HG03095 (cell line): ENCODE measurements around the gene NAA16.
"Not testable (repeated sequence)": the region's sequence is repeated elsewhere in the genome, so short reads cannot be mapped to it uniquely, and the experiment has no call there.

ENCODE experiments used
- ATAC-seq: cut with Tn5 transposase; IDR thresholded peaks from one replicate; pipeline ENCODE4 v1.9.1; 2021; ENCODE audit warnings: moderate library complexity; ENCODE audit not compliant: unreplicated experiment

The NAA16 gene

GRCh38 chr13:41403983-41404382 is 92.9 kb downstream of the NAA16 start:
- no peak for ATAC-seq

DNA sequence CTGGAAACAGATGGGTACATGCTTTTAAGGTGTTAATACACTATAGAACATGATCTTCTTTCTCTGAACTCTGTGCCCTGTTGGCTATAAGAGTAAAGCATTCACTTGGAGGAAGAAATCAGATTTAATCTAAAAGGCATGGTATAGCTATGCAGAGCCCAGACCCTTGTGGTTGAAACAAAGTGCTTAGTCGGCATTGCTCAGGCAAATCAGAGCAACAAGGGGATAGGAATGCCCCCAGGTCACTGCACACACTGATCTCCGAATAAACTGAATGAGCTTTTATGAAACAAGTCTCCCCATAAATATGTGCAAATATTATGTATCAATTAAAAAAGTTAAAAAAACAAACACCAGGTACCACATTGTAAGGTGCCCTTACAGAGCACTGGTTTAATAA is 94.3 kb downstream of the NAA16 start:
- no peak for ATAC-seq

GRCh38 chr13:41407380-41407779 is 96.3 kb downstream of the NAA16 start:
- no peak for ATAC-seq

DNA sequence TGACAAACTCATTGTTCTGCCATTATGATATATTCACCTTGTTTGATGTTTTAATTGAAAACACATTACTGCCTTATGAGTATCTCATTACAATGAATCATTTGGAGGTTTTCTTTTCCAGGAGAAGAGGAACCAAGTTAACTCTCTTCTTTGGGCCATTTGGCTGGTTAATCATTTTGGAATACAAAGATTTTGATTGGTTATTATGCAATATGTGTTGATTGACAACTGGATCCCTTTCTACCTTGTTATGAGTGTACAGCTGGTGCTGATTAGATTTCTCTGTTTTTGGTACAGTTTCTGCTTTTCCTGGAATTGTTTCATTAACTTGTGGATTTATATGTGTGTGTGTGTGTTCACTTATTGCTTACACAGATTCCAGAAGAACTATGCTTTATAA is 97.1 kb downstream of the NAA16 start:
- ATAC-seq = no peak

DNA sequence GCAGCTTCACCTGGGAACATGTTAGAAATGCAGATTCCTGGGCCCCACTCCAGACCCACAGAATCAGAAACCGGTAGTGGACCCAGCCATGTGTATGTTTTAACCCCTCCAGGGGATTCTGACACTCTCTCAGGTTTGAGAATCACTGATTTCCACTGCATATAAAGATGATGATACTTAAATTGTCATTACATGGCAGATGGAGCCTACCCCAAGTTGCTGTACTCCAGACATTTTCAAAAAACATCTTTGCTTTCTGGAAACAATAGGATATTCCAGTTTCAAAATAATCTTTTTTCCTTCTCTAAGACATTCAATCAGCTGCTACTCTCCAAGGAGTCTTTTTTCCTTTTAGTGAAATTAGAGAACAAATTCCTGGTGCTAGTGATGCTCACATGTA is 97.7 kb downstream of the NAA16 start:
- no peak for ATAC-seq

DNA sequence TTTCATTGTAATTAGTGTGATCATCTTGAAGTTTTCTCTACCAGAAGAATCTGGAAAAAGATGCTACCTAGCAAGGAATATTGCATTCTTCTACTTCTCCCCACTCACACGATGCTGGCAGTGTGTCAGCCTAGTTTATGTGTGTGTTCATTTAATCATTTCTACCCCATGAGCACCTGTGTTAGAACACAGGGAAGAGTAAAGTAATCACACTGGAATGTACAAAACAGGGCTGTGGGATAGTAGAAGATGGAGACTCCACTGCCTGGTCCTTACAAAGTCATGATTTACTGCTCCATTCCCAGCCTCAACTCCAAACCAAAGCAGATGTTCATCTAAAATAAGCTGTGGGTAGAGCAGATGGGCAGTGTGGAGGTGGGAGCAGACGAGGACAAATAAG is 98.5 kb downstream of the NAA16 start:
- ATAC-seq = no peak

- ATAC-seq = no peak
Observed at GRCh38 chr13:41411060-41411459, 100.0 kb downstream of the NAA16 start.

- no peak for ATAC-seq
Observed at GRCh38 chr13:41411522-41411921, 100.5 kb downstream of the NAA16 start.

GRCh38 chr13:41413872-41414271 is 102.8 kb downstream of the NAA16 start:
- ATAC-seq = no peak

DNA sequence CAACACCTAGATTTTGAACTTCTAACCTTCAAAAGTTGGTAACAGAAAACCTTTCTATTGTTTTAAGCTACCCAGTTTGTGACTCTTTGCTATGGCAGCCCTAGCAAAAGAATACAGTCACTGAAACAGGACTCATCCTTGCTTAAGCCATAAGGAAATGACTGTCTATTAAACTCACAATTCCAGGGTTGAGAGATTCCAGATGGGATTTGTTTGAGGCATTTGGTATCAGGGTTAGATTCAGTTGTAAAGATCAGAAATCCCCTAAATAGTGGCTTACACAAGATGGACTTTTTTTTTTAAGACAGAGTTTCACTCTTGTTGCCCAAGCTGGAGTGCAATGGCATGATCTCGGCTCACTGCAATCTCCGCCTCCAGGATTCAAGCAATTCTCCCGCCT is 105.2 kb downstream of the NAA16 start:
- no peak for ATAC-seq

GRCh38 chr13:41418027-41418426 is 107.0 kb downstream of the NAA16 start:
- ATAC-seq = no peak

DNA sequence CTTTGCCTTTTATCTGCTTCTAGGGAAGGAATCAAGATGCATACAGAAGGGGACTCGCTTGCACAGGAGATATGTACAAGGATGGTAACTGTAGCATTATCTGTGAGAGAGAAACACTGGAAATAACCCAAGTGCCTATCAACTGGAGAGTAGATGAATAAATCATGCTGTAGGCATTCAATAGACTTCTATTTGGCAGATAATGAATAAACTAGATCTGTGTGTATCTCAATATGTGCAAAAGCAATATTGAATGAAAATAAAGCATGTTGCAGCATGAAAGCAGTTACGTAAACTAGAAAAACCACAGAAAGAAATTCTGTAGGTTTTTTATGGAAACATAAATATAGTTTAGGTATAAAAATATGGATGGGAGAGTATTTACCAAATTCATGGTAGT is 107.7 kb downstream of the NAA16 start:
- no peak for ATAC-seq

DNA sequence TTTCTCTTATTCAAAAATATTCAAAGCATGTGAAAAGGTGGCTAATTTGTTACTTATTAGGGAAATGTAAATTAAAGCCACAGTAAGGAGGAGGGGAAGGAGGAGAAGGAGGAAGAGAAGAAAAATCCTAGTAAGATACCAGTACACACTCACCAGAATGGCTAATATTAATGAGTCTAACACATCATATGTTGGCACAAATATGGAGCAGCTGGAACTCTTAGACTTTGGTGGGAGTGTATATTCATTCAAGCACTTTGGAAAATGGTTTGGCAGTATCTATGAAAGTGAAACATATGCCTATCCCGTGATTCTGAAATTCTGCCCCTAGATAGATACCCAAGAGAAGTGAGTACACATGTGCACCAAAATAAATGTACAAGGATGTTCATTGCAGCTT is 108.1 kb downstream of the NAA16 start:
- no peak for ATAC-seq

DNA sequence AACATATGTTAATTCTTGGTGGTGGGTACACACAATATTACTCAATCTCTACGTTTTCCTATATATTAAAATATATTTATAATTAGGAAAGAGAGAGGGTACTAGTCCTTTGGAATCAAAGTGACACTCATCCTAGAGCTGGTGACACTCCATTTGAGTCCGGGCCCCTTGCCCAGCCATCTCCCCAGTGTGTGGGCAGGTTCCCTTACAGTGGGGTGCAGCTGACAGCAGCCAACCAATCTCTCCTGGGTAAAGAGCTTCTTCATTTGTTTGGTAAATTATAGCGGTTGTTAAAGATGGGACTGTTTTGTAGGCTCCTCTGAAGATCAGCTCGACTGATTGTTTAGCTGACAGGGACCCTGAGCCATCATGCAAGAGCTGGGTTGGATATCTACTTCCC is 109.1 kb downstream of the NAA16 start:
- no peak for ATAC-seq

- ATAC-seq = not testable (repeated sequence)
Observed at GRCh38 chr13:41421330-41421729, 110.3 kb downstream of the NAA16 start.

DNA sequence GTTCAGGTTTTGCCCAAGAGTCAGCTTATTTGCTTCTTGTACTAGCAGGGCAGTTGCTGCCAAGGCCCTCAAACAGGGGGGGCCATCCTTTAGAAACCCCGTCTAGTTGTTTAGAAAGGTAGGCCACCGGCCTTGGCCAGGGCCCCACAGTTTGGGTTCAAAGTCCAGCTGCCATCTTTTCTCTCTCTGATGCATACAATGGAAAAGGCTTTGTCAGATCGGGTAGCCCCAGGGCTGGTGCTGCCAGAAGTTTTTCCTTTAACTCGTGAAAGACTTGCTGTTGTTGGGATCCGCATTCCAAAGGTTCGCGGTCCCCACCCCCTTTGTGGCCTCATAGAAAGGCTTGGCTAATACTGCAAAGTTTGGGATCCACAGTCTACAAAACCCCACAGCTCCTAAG is 110.9 kb downstream of the NAA16 start:
- not testable (repeated sequence) for ATAC-seq

DNA sequence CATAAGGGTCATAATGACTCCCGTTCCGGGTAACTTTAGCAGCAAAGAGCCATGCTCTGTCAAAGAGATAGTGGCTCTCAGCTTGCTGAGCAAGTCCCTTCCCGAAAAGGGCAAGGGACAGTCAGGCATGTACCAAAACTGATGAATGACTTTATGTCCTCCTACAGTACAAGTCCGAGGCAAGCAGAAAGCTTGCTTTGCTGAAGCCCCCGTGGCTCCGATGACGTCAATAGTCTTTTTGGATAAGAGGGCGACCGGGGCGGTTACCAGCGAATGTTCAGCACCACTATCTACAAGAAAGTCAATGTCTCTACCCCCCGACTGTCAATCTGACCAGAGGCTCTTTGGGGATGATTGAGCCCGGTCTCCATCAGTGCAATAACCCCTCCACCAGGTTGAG is 112.2 kb downstream of the NAA16 start:
- ATAC-seq = not testable (repeated sequence)

- not testable (repeated sequence) for ATAC-seq
Observed at GRCh38 chr13:41424675-41425074, 113.6 kb downstream of the NAA16 start.

- no peak for ATAC-seq
Observed at GRCh38 chr13:41426047-41426446, 115.0 kb downstream of the NAA16 start.
